Neural crest cell (in vitro differentiated cells): ENCODE measurements around the gene CPNE1. TPM values are rescaled to one million over a fixed set of nuclear protein-coding genes. Genes with fewer than 3 reads are reported as not detected.
"Not testable (repeated sequence)": the region's sequence is repeated elsewhere in the genome, so short reads cannot be mapped to it uniquely, and the experiment has no call there.

Experiments used
- DNase-seq: peaks from one replicate; pipeline ENCODE4 v3.0.0; 2021; ENCODE audit warnings: low read depth, mixed read lengths, low spot score
- H3K27ac Mint-ChIP-seq: one replicate; pipeline ENCODE4 v1.8.0; 2021; ENCODE audit warnings: mild to moderate bottlenecking, mixed read lengths; ENCODE audit not compliant: unreplicated experiment
- H3K27me3 Mint-ChIP-seq: 2 replicates; pipeline ENCODE4 v1.8.0; 2021; ENCODE audit warnings: low read depth, mild to moderate bottlenecking, mixed read lengths
- H3K36me3 Mint-ChIP-seq: 2 replicates; pipeline ENCODE4 v1.8.0; 2021; ENCODE audit warnings: low read depth, mild to moderate bottlenecking, mixed read lengths
- H3K4me1 Mint-ChIP-seq: 2 replicates; pipeline ENCODE4 v1.8.0; 2021; ENCODE audit warnings: mixed read lengths
- H3K4me3 Mint-ChIP-seq: one replicate; pipeline ENCODE4 v1.8.0; 2021; ENCODE audit warnings: mild to moderate bottlenecking, mixed read lengths
- H3K9me3 Mint-ChIP-seq: 2 replicates; pipeline ENCODE4 v1.8.0; 2021; ENCODE audit warnings: mixed read lengths
- CTCF ChIP-seq: fragments of 200-600 bp; sonication (generic); conservative IDR thresholded peaks from 2 replicates; pipeline ENCODE4 v1.5.0; 2021; ENCODE audit warnings: antibody characterized with exemption, mild to moderate bottlenecking
- long read RNA-seq: library from polyadenylated mRNA; unstranded; transcript quantifications from one replicate; pipeline ENCODE4 v2.0.0, GENCODE V29; 2020
- total RNA-seq: library from RNA; stranded (reverse); gene quantifications from 2 replicates; pipeline ENCODE4 v1.2.1, GENCODE V29; 2021

CPNE1 gene
- total RNA-seq = 236 and 245 TPM in 2 replicates
- long read RNA-seq, transcript CPNE1-204 (16 exons, 1,928 nt) = major isoform, 14 of 78 reads
- long read RNA-seq, partial matches to known transcripts = 5 of 78 reads
- long read RNA-seq, other reads (novel, unspliced or antisense) = 58 of 78 reads

DNA sequence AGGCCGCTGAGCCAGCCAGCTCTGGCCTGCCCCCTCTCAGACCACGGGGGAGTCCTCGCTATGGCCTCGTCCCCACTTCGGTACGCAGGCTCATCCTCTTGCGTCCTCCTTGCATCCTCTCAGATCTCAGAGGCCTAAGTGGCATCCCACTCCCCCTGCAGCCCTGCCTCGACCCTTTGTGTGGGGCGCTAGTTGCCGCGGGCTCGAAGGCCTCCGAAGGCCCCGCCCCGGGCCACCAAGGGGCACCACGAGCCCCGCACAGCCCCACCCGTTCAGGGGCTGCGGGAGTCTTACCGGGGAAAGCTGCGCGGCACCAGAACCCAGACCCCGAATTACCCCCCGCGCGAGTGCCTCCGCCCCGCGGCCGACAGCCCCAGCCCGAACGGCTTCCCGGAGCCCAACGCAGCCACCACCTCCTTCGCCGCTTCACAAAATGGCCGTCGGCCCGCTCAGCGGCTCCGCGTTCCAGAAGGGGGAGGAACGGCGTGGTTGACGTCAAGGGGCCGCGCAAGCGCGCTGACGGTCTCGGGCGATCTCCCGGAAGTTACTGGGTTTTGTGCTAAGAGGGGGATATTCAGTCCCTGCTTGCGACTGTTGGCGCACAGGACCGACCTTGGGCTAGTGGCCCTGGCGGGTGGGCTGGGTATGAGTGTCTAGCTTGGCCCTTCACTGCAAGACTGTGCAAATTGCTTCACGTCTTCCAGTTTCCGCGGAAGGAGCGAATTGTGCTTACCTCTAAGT lies at the start of gene CPNE1, which contains the start of gene RBM12:
TSS of gene CPNE1 (minus strand) at position 435 of the 741 bp plus-strand sequence. CDS start 31,977 bp downstream, outside the sequence.
TSS of gene RBM12 (minus strand) at position 435 of the 741 bp plus-strand sequence. CDS start 9,578 bp downstream, outside the sequence.
- no peak for TF ChIP-seq CTCF
- Mint-ChIP-seq H3K36me3 (no peaks in the 10 kb centered on the region), H3K27ac (peak within 1 kb of the TSS; percentile 100), H3K4me1 (peaks cover 49% of the 10 kb centered on the region), H3K27me3 (no peaks in the 10 kb centered on the region), H3K9me3 (no peaks in the 10 kb centered on the region), H3K4me3 (peak within 1 kb of the TSS; percentile 99)
- DNase-seq = peak; percentile 93

GRCh38 chr20:35714127-35714526 lies 49.4 kb upstream of the CPNE1 start:
- Mint-ChIP-seq H3K36me3 (peaks cover 22% of the 10 kb centered on the region), H3K27ac (no peak overlapping the region), H3K27me3 (no peaks in the 10 kb centered on the region), H3K4me3 (peak overlapping the region; percentile 27), H3K9me3 (no peaks in the 10 kb centered on the region), H3K4me1 (peaks cover 29% of the 10 kb centered on the region)
- TF ChIP-seq CTCF = no peak
- no peak for DNase-seq

GRCh38 chr20:35713120-35713519 lies 48.4 kb upstream of the CPNE1 start:
- peaks cover 20% of the 10 kb centered on the region for H3K36me3 Mint-ChIP-seq
- not testable (repeated sequence) for H3K27ac Mint-ChIP-seq, H3K27me3 Mint-ChIP-seq, DNase-seq, H3K4me3 Mint-ChIP-seq, H3K9me3 Mint-ChIP-seq
- peaks cover 31% of the 10 kb centered on the region for H3K4me1 Mint-ChIP-seq

- H3K4me3 Mint-ChIP-seq = no peak overlapping the region
Measured at GRCh38 chr20:35711588-35712209, 47.0 kb upstream of the CPNE1 start.

GRCh38 chr20:35710884-35711587 lies 46.3 kb upstream of the CPNE1 start:
- no peaks in the 10 kb centered on the region for H3K9me3 Mint-ChIP-seq
- no peak overlapping the region for H3K27ac Mint-ChIP-seq

More at GRCh38 chr20:35711588-35712209, 47.0 kb upstream of the CPNE1 start:
- peaks cover 18% of the 10 kb centered on the region for H3K36me3 Mint-ChIP-seq
- no peaks in the 10 kb centered on the region for H3K27me3 Mint-ChIP-seq
- no peak for TF ChIP-seq CTCF
- H3K4me1 Mint-ChIP-seq = peaks cover 31% of the 10 kb centered on the region
- H3K27ac Mint-ChIP-seq = no peak overlapping the region
- DNase-seq = no peak
- H3K9me3 Mint-ChIP-seq = no peaks in the 10 kb centered on the region

More at GRCh38 chr20:35710884-35711587, 46.3 kb upstream of the CPNE1 start:
- no peak for DNase-seq
- H3K4me3 Mint-ChIP-seq = no peak overlapping the region
- no peaks in the 10 kb centered on the region for H3K27me3 Mint-ChIP-seq
- peaks cover 16% of the 10 kb centered on the region for H3K36me3 Mint-ChIP-seq
- peaks cover 31% of the 10 kb centered on the region for H3K4me1 Mint-ChIP-seq
- no peak for TF ChIP-seq CTCF
